Measurements from ENCODE around the gene LRFN3.

GRCh38 chr19:35978271-35978670 is 42.1 kb downstream of the LRFN3 start:
- TF ChIP-seq CTCF (IDR thresholded peaks at IDR 0.05) (no peak), EZH2 (IDR thresholded peaks at IDR 0.05; ENCODE audit: borderline replicate concordance, insufficient read depth, low read depth, low read length, poor library complexity, severe bottlenecking) (no peak)
